Pericardium fibroblast (primary cell): ENCODE results near the gene ARSJ. TPM values are rescaled to one million over a fixed set of nuclear protein-coding genes. Genes with fewer than 3 reads are reported as not detected.

ENCODE experiments used
- total RNA-seq: library from RNA; depleted of rRNA; stranded (reverse); fragments of >200 nt; gene quantifications from 2 replicates; pipeline ENCODE4 v1.2.3, GENCODE V29; 2015

The ARSJ gene
- total RNA-seq: 12.4 and 15.2 TPM in 2 replicates

GRCh38 chr4:113979148-113979904, at the start of gene ARSJ:
Gene ARSJ (minus strand): TSS chr4:113979647. CDS start chr4:113978834, 813 bp downstream.

Other genes with a start within 250 kb of the ARSJ start
- 89.9 and 102 TPM in 2 replicates for gene CAMK2D, start 217.9 kb downstream of the ARSJ start, total RNA-seq